ENCODE data around the gene BACH1.

DNA sequence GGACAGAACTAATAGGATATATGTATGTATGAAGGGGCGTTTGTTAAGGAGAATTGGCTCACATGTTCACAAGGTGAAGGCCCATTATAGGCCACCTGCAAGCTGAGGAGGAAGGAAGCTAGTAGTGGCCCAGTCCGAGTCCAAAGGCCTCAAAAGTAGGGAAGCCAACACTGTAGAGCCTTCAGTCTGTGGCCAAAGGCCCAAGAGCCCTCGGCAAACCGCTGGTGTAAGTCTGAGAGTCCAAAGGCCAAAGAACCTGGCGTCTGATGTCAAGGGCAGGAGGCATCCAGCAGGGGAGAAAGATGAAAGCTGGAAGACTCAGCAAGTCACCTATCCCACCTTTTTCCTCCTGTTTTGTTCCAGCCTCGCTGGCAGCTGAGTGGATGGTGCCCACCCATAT, 24.5 kb downstream of the BACH1 start:
- no peak for TF ChIP-seq EZH2 (IDR thresholded peaks at IDR 0.05; ENCODE audit: insufficient read depth, poor library complexity, severe bottlenecking)
- no peak for TF ChIP-seq EZH2phosphoT487 (IDR thresholded peaks at IDR 0.05; ENCODE audit: insufficient read depth, low read depth)
